Activated CD4-positive, alpha-beta T cell treated with anti-CD3 and anti-CD28 coated beads, Interleukin-2, Interleukin-6, amounts not matched to agents 100 ng/mL and 50 ng/mL, durations not matched to agents 16 hours and 8 hours (primary cell): Measurements from ENCODE around the gene CASP12.

ENCODE experiments used
- DNase-seq: peaks from one replicate; pipeline ENCODE4 v3.0.0-alpha.2; 2020

The CASP12 gene

DNA sequence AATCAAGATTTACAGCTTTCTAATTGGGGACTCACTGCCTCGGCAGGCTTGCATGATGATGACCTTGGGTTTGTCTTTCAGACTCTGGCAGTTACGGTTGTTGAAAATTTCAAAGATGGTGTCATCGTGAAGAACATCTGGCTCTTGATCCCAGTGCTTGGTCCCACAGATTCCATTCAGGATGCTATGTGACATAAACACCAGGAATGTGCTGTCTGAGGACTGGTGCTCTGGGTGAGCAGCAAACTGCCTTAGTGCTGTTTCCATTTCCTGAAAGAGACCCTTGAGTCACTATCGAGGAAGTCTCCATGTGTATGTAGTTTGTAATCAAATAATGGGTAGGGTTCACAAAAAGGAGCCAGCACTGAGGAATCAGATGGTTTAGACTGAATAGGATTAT lies 7.1 kb downstream of the CASP12 start:
- DNase-seq = no peak

DNA sequence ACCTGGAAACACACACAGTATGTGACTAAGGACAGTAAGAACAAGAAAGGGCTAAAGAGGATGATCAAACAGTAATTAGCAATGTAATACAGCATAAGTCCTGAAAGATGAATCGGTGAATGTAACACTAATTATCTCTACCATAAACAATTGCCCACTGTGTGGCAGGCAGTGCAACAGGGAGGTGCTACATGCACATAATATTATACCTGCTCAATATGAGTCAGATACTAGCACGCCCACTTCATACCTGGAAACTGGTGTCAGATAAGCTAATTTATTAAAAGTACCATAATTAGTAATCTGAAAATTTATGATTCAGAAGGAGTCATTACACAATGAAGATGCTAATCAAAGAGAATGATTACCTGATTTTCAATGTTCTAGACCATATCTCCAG lies 14.9 kb downstream of the CASP12 start:
- DNase-seq = no peak

DNA sequence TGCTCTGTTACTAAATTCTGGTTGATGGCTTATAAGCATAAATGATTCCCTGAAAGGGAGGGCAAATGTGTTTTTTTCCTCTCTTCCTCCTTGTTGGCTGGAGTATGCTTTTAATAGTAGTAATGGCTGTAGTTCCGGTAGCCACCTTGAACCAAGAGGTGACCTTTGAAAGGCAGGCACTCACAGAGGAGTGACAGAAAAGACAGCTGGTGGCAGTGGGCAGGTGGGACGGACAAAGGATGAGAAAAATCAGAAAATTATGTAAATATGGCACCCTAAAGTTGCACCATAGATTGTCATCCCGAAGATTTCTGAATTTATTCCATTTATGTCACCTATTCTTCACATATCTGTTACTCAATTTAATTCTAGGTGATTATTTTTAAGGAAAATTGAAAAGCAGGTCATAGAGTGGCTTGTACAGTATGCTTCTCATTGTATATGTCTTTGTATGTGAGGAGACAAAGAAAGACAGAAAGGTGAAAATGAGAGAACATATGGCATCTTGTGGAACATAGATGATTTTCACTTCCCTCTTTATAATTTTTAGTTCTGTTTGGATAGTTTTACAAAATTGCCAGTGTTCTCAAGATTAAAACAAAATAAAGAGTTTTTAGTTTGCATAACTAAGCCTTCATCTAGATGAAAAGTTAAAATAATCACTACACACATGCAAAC lies 17.0 kb downstream of the CASP12 start:
- no peak for DNase-seq

GRCh38 chr11:104879514-104880190 lies 18.6 kb downstream of the CASP12 start:
- DNase-seq = no peak

DNA sequence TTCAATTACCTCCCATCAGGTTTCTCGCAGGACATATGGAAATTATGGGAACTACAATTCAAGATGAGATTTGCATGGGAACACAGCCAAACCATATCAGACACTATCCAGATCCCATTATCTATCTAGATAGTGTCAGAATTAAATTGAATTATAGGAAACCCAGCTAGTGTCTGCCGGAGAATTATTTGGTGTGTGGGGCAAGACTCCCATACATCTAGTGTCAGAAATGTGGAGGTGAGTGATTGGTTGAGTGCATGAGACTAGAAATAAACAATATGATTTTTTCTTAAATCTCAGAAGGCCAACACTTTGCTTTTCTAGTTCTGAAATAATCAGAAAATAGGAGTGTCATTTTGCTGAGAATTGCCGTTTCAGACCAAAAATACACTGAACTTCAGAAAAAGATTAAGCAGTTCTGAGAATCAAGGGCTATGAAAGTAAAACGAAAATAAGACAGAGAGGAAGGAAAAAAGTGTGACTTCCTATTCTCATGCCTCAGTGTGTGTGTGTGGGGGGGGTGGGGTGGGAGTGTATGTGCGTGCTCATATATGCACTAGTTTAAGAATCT lies 21.3 kb downstream of the CASP12 start:
- DNase-seq = peak; percentile 21

- no peak for DNase-seq
Observed at GRCh38 chr11:104876324-104876723, 21.9 kb downstream of the CASP12 start.

DNA sequence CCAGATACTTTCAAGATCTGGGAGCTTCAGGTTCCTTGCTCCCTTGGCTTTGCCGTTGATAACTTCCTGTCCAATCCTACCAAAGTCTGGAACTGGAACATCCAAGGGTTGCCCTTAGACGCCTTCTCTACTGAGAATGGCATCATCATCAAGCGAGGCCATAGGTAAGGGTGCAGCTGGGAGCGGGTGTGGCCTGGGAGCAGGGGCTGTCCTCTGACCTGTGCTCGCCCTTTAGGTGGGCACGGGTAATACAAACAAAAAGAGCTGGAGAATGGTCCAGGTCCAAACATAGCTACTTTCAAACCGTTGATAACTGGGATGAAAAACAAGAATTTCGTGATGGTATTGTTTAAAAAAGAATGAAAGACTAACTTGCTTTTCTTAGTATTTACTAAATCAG lies 25.0 kb downstream of the CASP12 start:
- DNase-seq = no peak

DNA sequence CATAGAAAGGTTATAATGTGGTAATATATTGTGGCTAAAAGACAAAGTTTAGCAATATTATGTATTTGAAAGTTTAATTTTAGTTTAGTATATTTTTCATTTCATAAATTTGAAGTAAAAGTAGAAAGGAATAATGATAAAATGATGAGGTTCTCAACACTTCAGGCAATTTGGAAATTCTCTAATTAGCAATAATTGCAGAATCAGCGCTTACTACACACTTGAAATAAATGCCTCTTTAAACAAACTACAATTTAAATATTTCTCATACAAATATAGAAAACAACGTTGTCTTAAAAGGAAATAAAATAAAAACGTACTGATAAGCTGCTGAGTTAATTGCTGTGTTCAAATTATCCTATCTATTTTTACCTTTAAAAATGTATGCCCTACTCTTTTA lies 25.9 kb downstream of the CASP12 start:
- DNase-seq = no peak

GRCh38 chr11:104870910-104871309 lies 27.4 kb downstream of the CASP12 start:
- no peak for DNase-seq

- no peak for DNase-seq
Observed at GRCh38 chr11:104866815-104867214, 31.4 kb downstream of the CASP12 start.

DNA sequence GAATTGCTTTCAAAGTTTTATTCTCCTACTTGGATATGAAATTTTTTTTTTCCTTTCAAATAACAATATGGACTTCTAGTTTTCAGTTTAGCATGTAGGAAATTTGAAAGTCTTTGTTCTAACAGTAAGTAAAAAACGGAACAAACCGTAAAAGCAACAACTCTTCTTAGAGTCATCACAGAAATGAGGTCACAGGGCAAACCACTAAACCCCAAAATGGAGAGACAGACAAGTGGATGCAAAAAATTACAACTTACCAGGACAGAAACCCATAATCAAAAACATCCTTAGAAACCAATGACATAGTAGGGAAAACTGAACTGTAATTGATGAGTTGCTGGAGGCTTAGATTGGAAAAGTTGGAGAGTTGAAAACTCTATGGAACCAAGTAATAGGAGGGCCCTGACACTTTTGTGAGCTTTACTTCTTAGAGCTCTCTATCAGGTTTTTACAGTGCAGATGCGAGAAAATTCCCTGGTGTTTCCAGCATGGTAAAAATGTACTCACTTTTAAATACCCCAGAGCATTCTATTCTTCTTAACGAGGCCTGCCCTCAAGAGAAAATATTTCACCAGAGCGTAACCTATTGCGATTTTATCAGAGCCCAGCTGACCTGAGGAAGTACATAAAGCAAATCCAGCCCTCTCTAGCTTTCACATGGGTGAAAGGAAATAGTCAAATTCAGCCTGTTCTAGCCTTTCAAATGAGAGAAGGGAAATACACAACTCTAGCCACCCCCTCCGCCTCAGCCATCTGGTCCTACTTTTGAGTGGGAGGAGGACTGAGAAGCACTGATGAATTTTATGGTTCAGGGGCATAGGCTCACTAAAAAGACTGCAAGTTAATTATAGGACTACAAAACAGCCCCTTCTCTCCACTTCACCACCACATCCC lies 39.1 kb downstream of the CASP12 start:
- no peak for DNase-seq

- DNase-seq = no peak
Observed at GRCh38 chr11:104856607-104857006, 41.7 kb downstream of the CASP12 start.

DNA sequence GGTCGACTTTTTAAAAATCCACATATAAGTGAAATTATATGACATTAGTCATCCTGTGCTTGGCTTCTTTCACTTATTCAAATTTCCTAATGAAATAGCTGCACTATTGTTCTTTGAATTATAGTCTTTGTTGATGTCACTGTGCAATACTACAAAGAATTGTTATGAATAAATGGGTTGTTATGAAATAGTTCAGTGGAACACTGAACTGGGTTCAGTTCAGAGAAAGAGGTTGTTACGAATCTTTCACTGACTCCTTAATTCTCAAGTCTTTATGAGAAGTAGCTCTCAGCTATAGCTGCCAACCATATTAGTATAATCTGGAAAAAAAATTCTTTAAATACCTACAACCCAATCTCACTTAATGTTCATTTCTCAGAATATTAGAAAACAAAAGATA lies 42.3 kb downstream of the CASP12 start:
- no peak for DNase-seq

DNA sequence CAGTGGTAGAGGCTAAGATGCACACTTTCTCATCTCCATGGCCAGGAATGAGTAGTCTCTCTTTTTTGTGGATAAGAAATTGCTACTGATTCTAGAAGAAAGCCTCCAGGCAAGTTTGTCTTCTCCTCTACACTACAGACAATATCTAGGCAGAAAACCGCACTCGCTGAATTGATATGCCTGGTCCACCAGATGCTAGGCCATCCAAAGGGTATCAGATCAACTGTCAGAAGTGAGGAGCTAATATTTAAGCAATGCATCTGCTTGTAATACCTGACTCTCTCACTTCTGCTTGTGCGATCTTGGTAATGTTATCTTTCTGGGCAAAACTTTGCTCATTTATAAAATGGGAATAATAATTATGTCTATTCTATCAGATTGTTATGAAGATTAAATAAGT lies 45.0 kb downstream of the CASP12 start:
- DNase-seq = no peak

- DNase-seq = no peak
Observed at GRCh38 chr11:104852811-104853210, 45.4 kb downstream of the CASP12 start.

DNA sequence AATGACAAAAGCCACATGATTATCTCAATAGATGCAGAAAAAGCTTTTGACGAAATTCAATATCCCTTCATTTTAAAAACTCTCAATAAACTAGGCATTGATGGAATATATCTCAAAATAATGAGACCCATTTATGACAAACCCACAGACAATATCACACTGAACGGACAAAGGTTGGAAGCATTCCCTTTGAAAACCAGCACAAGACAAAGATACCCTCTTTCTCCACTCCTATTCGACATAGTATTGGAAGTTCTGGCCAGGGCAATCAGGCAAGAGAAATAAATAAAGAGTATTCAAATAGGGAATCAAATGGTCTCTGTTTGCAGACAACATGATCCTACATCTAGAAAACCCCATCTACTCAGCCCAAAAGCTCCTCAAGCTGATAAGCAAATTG lies 52.0 kb downstream of the CASP12 start:
- no peak for DNase-seq

- DNase-seq = no peak
Observed at GRCh38 chr11:104844451-104844850, 53.8 kb downstream of the CASP12 start.

DNA sequence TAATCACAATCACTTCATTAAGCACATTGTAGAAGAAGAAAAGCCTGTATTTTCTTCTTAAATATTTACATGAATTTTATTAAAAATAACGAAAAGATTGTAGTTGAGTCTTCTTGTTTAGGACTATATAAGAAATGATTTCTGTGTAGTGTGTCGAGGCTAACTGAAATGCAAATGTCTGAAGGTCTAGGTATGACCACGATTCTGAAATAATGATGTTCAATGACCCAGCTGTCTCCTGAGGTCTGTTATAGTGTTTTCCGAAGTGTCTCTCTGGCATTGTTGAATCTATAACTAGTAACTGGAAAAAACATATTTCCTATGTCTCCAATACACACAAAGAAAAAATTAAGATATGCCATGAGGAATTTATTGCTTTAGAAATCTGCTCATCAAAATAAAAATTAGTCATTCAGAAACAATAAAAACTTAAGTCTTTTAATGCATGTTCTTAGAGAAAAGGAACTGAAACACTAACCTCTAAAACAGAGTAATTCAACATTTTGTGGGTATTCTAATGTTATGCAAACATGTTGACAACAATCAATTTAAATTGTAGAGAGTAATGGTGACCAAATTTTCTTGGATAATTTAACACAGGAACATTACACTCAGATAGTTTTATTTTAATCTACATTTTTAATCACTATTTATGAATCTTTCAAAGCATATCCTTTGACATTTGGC lies 55.0 kb downstream of the CASP12 start:
- no peak for DNase-seq

DNA sequence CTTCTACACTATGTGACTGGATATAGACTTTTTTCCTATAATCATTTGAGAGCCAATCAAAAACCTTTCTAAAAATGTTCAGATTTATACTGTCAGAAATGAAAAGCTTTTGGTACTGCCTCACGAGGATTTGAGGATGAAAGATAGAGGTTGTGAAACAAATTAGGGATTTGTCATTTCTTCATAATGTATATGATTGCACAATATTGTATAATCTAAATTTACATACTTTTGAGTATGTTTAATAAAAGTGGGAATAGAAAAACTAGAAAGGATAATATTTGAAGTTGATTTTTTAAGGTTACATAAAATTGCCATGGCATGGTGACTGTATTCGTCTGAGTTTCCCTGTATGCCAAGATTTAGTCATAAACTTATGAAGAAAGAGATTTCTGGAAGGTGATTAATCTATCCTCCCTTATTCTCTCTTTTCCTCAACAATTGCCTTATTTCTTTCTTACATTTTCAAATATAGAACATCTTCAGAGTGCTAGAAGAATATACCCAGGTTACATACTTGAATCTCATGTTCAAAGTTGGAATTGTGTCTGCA lies 56.2 kb downstream of the CASP12 start:
- DNase-seq = no peak

- no peak for DNase-seq
Observed at GRCh38 chr11:104841185-104841584, 57.1 kb downstream of the CASP12 start.

DNA sequence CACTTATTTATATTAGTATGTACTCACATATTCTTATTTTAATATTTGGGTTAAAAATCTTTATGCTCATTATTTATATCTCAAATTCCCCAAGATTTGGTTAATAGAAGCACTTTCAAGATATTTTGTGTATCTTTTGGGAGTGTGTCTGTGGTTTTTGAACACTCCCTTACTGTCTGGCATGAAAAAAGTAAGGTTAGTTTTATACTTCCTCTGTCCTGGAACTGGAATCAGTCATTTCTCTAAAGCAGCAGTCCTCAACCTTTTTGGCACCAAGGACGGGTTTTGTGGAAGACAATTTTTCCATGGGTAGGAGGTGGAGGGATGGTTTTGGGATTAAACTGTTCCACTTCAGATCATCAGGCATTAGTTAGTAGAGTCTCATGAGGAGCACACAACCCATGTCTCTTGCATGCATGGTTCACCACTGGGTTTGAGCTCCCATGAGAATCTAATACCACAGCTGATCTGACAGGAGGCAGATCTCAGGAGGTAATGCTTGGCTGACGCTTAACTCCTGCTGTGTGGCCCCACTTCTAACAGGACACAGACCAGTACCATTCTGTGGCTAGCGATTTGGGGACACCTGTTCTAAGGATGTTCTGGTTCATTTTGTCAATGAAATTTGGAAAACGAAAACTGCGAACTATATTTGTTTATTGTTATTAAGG lies 60.2 kb downstream of the CASP12 start:
- no peak for DNase-seq

DNA sequence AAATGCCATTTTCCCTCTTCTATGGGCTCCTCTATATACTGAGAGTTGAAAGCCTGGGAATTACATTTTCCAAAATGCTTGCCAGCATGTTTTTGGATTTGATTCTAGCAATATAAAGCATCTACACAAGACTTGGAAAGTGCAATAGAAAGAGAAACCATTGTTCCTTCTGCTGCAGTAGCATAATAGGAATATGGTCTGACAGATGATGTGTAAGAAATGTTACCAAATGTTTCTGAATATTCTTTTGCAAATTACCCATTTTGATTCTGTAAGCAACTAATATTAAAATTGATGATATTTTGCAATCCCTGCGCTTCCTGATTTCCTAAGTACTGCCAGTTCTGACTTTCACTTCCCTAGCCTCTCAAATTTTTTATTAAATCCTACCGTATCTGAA lies 61.6 kb downstream of the CASP12 start:
- DNase-seq = no peak
